Suppressor macrophage (primary cell): ENCODE data around the gene PPP6C.
"Not testable (repeated sequence)": the region's sequence is repeated elsewhere in the genome, so short reads cannot be mapped to it uniquely, and the experiment has no call there.

Experiments
- DNase-seq, 4 experiments: peaks; one replicate each; pipeline ENCODE4 v3.0.0-alpha.2; 2020 to 2022
- total RNA-seq, 17 experiments: gene quantifications; one replicate each; lab custom pipeline; 2026; ENCODE audit warnings: mixed read lengths in 6 of 17, inconsistent platforms in 3 of 17; lab: John Stamatoyannopoulos, UW

Gene PPP6C
- 37.7 to 108 (median 61.8) reads per million in 17 experiments for total RNA-seq

DNA sequence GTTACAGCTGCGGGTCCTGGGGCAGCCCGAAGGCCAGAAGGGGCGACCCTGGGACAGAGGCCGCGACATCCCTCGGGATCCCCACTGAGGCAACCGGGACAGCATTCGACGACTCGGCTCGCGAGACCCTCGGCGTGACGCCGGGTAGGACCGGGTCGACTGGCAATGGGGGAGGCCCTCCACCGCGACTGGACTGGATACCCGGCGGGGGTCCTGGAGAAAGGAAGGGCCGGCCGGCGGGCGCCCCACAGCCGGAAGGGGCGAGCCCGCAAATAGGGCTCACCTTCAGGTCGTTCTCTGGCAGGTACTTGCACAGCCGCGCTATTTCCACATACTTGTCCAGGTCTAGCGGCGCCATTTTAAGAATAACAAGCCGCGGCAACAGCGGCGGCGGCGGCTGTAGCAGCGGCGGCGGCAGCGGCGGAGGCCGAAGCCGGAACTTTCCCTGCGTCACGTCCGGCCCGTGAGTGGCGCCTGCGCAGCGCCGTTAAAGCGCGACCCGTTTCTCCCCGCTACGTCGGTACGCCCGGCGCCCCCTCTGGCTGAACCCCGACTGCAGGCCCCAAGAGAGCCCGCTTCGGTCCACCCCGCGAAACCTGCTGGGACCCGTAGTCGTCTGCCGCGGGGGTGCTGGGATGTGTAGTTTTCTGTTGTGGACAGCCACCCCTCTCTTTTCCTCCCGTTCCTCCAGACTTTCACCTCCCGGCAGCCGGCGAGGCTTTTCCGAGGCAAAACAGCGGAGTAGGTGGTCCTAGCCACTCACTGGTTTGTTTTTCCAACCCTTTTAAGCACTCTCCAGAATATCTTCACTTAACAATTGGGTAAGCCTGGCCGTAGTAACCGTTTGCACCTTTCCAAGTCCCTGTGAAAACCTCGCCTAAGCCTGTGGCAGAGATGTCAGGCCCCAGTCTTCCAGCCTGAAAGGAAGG, at the start of gene PPP6C:
Gene PPP6C (minus strand): TSS at position 443 of the 929 bp plus-strand sequence. CDS start 85 bp downstream, at position 358.
- DNase-seq = peak; percentile 98 to 99 (median 99)

DNA sequence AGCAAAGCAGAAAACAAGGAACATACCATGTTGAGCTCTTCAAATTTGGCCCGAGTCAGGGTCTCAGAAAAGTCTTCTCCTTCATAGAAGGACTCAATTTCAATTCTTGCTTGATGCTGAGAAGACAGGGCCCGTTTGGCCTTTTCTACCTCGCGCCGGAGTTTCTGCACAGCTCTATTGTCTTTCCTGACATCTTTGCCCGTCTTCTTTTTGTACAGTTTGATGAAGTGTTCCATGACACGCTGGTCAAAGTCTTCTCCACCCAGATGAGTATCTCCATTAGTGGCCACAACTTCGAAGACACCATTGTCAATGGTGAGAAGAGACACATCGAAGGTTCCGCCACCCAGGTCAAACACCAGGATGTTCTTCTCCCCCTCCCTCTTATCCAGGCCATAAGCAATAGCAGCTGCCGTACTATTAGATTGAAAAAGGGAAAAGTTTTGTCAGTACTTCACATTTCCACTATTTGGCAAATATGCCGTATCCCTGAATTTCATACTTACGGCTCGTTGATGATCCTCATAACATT, 49.4 kb upstream of the PPP6C start:
- peak in 1 of 4 experiments; percentile 4 for DNase-seq

DNA sequence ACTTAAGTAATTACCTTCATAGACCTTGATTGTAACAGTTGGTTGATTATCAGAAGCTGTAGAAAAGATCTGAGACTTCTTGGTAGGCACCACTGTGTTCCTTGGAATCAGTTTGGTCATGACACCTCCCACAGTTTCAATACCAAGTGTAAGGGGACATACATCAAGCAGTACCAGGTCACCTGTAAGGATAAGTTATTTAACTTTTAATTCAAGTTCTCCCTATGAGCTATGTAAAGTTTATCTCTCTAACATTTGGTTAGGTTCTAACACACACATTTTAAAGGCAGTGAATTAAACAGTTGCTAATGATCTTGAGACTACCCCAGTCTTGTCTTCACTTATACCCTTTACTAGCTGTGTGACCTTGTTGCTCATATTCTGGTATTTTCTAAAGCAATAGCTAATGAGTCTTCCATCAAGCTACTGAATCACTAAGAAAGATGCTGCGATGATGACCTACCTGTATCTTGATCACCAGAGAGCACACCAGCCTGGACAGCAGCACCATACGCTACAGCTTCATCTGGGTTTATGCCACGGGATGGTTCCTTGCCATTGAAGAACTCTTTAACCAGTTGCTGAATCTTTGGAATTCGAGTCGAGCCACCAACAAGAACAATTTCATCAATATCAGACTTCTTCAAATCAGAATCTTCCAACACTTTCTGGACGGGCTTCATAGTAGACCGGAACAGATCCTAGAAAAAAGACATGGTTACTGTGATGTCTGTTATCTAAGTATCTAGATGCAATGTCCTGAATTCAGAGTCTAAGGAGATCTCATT, 48.7 kb upstream of the PPP6C start:
- DNase-seq = no peak

DNA sequence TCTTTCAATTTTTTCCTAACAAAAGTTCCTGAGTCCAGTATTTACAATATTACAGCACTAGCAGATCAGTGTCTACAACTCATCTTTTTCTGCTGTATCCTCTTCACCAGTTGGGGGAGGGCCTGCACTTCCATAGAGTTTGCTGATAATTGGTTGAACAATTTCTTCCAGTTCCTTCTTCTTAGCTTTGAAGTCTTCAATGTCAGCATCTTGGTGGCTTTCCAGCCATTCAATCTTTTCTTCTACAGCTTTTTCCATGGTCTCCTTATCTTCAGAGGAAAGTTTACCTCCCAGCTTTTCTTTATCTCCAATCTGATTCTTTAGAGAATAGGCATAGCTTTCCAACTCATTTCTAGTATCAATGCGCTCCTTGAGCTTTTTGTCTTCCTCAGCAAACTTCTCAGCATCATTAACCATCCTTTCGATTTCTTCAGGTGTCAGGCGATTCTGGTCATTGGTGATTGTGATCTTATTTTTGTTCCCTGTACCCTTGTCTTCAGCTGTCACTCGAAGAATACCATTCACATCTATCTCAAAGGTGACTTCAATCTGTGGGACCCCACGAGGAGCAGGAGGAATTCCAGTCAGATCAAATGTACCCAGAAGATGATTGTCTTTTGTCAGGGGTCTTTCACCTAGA, 47.0 kb upstream of the PPP6C start:
- peak in 3 of 4 experiments; percentile 32 to 42 (median 39) for DNase-seq

DNA sequence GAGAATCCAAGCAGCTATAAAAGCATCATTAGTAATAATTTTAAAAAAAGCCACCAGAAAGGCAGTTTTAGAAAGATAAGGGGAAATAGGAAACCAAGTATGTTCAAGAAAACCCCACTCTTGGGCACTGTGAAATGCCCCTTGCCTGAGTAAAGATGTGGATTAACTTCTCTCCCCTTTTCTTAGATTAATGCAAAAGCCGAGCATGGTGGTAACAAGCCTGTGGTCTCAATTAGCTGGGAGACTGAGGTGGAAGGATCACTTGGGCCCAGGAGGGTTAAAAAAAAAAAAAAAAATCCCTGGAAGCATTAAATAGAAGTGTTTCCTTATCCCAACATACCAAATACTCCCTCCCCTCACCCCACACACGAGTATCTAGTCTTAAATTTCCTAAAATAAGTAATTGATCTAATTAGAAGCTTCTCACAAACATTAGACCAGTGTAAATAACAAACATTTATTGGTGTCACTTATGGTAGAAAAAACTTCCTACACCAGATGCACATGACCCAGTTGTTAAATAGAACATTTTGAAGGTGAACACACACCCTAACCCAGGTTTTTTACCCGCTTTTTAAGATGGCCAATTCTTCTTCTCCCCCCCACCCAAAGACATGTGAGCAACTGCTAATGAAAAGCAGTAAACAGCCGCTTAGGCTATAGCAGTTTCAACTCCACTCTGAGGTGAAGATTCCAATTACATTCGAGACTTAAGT, 46.4 kb upstream of the PPP6C start:
- no peak for DNase-seq

DNA sequence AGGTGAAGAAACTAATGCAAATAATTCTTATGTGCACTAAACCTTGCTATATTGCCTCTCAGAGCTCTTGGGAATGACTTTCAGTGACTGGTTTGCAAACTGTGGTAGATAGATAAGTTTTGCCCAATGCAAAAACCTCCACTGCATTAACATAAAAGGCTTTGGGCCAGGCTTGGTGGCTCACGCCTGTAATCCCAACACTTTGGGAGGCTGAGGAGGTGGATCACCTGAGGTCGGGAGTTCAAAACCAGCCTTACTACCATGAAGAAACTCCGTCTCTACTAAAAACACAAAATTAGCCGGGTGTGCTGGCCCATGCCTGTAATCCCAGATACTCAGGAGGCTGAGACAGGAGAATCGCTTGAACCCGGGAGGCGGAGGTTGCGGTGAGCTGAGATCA, 44.5 kb upstream of the PPP6C start:
- DNase-seq = not testable (repeated sequence)

DNA sequence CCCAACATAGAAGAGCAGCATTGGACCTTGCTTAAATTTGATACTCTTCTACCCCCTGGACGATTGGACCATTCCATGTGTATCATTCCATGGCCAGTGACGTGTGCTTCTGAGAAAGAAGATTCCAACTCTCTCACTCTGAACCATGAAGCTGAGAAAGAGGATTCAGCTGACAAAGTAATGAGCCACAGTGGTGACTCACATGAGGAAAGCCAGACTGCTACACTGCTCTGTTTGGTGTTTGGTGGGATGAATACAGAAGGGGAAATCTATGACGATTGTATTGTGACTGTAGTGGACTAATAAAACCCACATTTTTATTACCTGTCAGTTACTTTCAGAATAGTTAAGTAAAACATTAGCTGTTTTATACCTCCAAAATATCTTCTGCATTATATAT, 44.1 kb upstream of the PPP6C start:
- peak in 3 of 4 experiments; percentile 12 to 33 (median 30) for DNase-seq

DNA sequence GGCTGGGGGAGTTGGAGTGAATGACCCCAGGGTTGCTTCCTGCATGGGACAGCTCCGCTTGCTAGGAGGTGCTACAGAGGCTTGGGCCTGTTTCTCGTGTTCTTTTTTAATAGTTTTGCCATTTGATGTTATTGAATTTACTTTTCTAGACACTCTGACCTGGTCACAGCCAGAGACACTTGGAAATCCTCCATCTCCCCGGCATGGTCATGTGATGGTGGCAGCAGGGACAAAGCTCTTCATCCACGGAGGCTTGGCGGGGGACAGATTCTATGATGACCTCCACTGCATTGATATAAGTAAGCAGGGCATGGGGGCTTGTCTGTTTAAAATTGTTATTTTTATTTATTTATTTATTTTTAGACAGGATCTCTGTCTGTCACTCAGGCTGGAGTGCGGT, 38.2 kb upstream of the PPP6C start:
- DNase-seq = no peak

DNA sequence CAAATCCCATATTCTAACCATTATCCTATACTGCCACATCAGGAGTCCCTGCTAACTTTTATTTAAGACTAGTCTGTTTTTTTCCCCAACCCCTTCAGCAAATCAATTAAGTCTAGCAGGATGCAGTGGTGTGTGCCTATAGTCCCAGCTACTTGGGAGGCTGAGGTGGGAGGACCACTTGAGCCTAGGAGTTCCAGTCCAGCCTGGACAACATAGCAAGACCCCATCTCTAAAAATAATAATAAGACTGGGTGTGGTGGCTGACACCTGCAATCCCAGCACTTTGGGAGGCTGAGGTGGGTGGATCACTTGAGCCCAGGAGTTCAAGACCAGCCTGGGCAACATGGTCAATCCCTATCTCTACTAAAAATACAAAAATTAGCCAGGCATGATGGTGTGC, 35.3 kb upstream of the PPP6C start:
- not testable (repeated sequence) for DNase-seq

DNA sequence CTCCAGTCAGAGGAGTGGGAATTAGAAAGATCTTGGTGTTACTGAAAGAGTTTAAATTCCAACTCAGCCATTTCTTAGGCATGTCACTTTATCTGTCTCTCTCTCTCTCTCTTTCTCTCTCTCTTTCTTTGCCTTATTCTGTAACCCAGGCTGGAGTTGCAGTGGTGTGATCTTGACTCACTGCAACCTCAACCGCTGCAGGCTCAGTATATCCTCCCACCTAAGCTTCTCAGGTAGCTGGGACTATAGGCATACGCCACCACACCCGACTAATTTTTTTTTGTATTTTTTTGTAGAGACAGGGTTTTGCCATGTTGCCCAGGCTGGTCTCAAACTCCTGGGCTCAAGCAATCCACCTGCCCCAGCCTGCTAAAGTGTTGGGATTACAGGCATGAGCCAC, 29.0 kb upstream of the PPP6C start:
- DNase-seq = no peak

DNA sequence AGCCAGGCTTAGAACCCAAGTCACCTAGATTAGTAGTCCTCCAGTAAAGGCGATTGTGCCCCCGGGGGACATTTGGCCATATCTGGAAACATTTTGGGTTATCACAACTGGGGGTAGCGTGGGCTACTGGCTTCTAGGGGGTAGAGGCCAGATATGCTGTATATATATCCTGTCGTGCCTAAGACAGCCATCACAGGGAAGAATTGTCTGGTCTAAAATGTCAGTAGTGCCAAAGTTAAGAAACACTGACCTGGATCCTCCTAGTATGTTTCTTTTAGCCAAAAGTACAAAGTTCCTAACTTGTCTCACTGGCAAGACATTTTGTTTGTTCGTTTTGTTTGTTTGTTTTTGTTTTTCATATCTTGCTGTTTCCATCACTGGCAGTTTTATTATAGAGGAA, 24.6 kb upstream of the PPP6C start:
- DNase-seq = no peak

DNA sequence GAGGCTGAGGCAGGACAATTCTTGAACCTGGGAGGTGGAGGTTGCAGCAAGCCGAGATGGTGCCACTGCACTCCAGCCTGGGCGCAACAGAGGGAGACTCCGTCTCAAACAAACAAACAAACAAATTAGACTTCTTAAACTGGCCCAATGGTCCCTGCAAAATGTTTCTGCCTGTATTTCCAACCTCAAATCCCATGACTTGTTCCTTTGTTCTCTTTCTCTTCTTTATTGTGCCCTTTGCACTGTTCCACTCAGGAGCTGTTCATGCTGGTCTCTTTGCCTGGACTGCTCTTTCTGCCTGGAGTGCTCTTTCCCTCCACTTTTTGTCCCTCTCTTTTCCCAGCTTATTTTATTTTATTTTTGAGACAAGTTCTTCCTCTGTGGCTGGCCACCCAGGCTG, 14.9 kb upstream of the PPP6C start:
- no peak for DNase-seq

DNA sequence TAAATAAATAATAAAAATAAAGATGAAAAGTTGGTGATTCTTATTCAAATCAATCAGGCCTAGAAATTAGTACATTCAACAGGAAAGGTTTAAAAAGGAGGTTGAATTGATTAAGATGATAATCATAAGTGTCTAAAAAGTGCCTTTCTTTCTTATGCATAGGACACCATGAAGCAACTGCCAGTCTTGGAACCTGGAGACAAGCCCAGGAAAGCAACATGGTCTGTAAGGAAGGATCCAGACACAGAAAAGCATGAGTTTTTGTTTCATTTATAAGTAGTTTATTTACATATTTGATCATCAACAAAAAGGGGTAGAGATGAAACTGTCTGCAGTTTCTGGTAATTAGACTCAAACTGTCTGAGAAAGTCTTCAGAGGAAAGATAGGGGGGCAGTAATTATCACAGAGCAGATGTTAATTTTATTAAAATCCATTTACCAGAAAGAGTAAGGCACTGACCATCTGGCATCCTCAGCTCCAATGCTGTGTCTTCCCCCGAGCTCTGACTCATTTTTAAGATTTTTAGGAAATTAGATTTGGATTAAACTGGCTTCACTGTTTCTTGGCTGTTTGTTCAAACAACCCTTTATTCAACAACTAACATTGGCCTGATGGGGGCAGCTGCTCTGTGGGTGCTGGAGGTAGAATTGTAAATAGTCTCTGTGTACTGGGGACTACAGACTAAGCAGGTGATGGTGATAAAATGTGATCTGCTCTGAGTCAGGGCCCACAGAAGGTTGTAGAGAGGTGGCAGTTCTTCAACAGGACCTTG, 13.4 kb upstream of the PPP6C start:
- DNase-seq = no peak

DNA sequence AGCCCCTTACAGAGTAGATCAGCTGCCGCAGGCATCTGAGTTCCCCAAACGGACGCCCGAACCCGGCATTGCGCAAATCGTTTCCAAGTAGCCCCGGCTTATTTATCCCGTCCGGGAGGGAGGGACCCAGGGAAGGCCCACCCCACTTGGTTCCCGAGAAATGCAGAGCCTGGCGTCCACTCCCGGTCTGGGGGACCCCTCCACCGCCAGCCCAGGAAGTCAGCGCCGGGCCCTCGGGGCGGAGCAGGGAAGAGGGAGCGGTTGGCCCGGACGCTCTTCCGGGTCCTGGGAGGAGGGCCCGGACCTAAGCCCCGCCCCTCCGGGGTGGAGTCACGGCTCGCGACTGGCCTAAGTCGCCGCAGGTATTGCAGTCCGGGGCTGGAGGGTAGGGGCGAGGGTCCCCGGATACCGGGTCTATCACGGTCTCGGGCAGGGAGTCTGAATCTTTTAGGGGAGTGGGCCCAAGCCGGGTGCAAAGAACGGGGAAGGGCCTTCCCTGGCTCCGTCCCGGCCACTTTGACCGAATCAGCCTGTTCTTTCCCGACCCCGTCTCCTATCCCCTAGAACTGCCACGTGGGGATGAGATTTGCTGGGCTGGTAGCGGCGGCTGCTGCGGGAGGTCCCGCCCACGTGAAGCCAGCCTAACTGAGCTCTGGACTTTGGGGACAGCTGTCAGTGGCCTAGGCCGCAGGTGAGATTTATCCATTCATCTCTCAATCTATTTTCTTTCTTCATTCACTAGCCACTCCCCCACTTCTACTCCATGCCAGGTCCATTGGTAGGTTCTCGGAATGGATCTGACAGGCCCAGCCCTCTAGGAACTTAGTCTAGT, 10.8 kb upstream of the PPP6C start, which contains the start of gene RABEPK:
Gene RABEPK (plus strand): TSS at position 327 of the 832 bp plus-strand sequence. CDS start 2,472 bp downstream, outside the sequence.
- DNase-seq = peak; percentile 98 to 99 (median 98)

DNA sequence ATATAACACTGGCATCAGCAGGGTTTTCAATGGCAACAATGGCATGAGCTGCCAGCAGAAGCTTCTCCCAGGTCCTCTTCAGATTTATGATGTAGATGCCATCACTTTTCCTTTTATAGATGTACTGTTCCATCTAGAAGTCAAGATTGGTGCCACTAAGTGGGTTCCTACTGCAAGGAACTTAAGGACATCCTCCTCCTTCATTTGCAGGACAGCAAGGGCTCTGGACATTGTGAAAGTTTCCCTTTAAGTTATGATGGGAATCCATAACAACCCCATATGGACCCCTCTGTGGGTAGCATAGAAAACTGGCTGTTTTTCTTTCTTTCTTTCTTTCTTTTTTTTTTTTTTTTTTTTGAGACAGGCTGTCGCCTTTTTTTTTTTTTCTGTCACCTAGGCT, 6.0 kb upstream of the PPP6C start:
- DNase-seq = not testable (repeated sequence)

DNA sequence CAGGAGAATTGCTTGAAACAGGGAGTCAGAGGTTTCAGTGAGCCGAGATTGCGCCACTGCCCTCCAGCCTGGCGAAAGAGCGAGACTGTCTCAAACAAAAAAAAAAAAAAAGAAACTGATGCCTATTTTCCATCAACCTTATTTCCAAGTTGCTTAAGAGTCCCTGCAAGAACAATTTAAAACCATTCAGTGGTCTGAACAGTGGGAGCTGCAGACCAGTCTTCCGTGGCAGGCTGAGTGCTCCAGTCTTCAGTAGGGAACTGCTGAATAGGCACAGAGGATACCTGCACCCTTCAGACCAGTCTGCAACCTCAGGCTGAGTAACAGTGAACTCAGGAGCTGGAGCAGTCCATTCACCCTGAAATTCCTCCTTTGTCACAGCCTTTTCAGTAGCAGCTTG, 4.9 kb upstream of the PPP6C start:
- DNase-seq = peak in 3 of 4 experiments; percentile 6 to 31 (median 11)

DNA sequence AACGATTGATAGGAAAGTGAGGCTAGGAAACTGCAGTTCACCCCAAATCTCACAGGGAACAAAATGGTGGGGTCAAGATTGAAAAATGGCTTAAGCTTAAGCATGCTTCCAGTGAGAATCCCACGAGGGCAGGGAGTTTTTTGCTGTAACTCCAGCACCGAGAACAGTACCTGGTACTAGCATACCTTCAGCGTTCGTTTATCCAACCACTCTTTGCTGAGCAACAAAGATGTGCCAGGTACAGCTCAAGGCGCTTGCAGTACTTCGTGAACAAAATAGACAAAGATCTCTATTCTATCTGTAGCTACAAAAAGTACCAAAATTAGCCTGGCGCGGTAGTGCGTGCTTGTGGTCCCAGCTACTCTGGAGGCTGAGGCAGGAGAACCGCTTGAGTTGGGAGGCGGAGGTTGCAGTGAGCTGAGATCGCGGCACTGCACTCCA, 778 bp upstream of the PPP6C start:
- DNase-seq = peak in 1 of 4 experiments; percentile 9

DNA sequence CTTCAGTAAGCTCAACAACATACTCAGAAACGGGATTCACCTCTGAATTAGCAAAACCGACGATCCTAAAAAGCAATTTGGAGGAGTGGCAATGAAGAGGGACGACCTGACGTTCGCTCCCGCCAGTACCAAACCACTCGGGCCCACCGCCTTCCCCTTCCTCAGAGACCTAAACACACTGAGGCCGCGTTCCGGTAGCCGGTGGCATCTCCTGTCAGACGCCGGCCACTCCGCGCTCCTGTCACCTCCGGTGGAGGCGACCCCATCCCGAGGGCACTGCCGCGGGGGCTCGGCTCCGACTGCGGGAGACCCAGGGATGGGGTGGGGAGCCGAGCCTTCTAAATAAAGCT, 617 bp downstream of the PPP6C start:
- DNase-seq = peak; percentile 28 to 58 (median 45)

DNA sequence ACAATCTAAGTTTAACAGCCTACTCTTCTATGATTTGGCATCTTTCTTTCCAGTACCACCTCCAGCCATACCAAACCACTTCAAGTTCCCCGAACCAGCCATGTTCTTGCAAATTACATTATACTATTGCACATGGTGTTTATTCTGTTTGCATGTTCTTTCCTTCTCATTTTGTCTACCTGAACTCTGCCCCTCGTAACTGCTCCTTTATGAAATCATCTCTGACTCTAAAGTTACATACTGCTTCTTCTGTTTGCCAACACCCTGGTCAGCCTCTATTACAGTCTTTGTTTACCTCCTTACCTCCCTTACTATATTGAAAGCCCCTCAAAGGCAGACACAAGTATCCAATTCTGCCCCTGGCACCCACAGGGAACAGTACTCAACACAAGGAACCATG, 6.0 kb downstream of the PPP6C start:
- DNase-seq = no peak

DNA sequence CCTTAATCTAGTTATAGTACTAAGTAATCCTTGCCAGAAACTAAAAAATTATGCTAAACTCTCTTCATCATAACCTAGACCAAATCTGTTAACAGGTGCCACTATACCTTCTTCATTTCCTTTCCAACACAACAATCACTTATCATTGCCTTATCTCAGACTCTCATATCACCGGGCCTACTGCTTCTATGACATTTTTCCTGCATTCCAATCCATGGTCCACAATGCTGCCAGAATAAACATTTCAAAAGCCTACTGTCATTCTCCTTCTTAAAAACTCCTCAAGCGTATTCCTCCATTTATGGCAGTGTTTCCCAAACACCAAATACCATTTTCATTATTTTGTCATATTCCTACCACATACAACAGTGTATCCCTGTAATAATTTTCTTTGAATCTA, 6.5 kb downstream of the PPP6C start:
- DNase-seq = no peak
